ENCODE results near the gene SUSD4.

DNA sequence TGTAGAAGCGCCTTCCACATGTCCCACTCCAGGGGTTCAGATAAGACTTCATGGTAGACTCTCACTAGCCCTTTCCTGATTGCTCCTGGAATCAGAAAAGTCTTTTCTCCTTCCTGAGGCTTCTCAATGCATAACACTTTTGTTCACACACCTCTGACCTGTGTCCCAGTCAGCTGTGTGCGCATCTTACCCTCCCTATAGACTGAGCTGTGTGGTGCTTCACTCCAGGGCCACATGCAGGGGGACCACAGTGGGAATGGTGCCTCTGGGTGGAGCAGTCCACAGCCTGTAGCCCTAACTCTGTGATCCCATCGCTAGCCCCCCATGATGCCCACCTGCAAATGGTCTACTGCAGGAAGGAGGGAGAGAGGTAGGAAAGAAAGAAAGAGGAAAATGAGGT lies 136.9 kb downstream of the SUSD4 start:
- no peak for TF ChIP-seq ZNF274 (IDR thresholded peaks at IDR 0.05; ENCODE audit: low read depth, low read length)
- no peak for TF ChIP-seq YY1 (IDR thresholded peaks at IDR 0.05; ENCODE audit: insufficient read depth, insufficient read length)
